T-helper 17 cell (primary cell): ENCODE measurements around the gene SLC39A9. TPM values are rescaled to one million over a fixed set of nuclear protein-coding genes. Genes with fewer than 3 reads are reported as not detected.

ENCODE experiments used
- ATAC-seq: fragments of 150-1000 bp; cut with Tn5 transposase; 2 replicates; pipeline ENCODE4 v1.10.0; 2021; ENCODE audit warnings: mild to moderate bottlenecking, moderate library complexity
- DNase-seq, 3 donors: peaks; one replicate each; pipeline versions ENCODE4 v3.0.0 to v3.0.0-alpha.2; 2020 to 2021
- H3K9me3 ChIP-seq: one replicate; pipeline ENCODE4 v1.7.0; 2013; ENCODE audit warnings: low read length, mild to moderate bottlenecking; ENCODE audit not compliant: control insufficient read depth, poor library complexity, severe bottlenecking
- H3K27ac Mint-ChIP-seq: one replicate; pipeline ENCODE4 v1.8.0; 2022; ENCODE audit warnings: mild to moderate bottlenecking, moderate library complexity, mixed read lengths
- H3K27me3 Mint-ChIP-seq: one replicate; pipeline ENCODE4 v1.8.0; 2022; ENCODE audit warnings: mixed read lengths
- H3K36me3 Mint-ChIP-seq: one replicate; pipeline ENCODE4 v1.8.0; 2022; ENCODE audit warnings: low read depth, mixed read lengths
- H3K4me1 Mint-ChIP-seq: one replicate; pipeline ENCODE4 v1.8.0; 2022; ENCODE audit warnings: mild to moderate bottlenecking, mixed read lengths
- H3K4me3 Mint-ChIP-seq: one replicate; pipeline ENCODE4 v1.8.0; 2022; ENCODE audit warnings: mild to moderate bottlenecking, moderate library complexity, mixed read lengths
- total RNA-seq, 4 donors: library from RNA in 2 of 4; stranded (reverse) in 2 of 4; gene quantifications; one replicate each; pipeline ENCODE4 v1.2.3 and lab custom pipeline; 2022 to 2026

SLC39A9 gene
- total RNA-seq, 2 donors from 2014 or later, result 27.6 to 31.0 TPM

DNA sequence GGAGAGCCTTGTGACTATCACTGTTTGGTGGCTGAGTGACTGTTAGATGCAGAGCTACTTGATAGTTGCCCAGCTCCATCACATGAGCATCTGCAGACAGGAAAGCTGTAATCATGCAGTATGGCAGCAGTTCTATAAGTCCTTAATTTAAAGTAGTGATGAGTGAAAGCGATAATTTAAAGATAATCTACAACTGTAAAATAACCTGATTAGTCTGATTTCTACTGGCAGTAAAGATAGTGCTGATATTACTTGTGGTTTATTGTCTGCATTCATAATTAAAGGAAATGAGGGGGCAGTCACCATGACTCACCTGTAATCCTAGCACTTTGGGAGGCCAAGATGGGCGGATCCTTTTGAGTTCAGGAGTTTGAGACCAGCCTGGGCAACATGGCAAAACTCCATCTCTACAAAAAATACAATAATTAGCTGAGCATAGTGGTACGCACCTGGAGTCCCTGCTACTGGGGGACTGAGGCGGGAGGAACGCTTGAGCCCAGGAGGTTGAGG lies 44.9 kb downstream of the SLC39A9 start:
- ATAC-seq, result no peak
- Mint-ChIP-seq H3K4me1 (peaks cover 4% of the 10 kb centered on the region), H3K36me3 (peaks cover 6% of the 10 kb centered on the region)

DNA sequence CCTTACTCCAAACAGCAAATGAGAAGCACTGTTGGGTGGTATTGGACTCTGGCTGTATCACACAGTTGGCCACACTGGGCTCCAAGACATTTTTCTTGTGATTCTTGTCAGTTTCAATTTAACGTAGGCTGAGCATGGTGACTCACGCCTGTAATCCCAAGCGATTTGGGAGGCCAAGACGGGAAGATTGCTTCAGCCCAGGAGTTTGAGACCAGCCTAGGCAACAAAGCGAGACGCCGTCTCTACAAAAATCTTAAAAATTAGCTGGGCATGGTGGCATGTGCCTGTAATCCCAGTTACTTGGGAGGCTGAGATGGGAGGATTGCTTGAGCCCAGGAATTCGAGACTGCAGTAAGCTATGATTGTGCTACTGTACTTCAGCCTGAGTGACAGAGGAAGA lies 50.7 kb downstream of the SLC39A9 start:
- H3K9me3 ChIP-seq, result no peaks in the 10 kb centered on the region
- ATAC-seq (no peak), DNase-seq (no peak)
- Mint-ChIP-seq H3K27ac (no peak overlapping the region), H3K27me3 (no peaks in the 10 kb centered on the region), H3K4me3 (no peak overlapping the region), H3K36me3 (peaks cover 14% of the 10 kb centered on the region), H3K4me1 (peaks cover 6% of the 10 kb centered on the region)

More for the DNA sequence above, 44.9 kb downstream of the SLC39A9 start:
- DNase-seq, result no peak
- no peaks in the 10 kb centered on the region for H3K9me3 ChIP-seq
- Mint-ChIP-seq H3K4me3 (no peak overlapping the region), H3K27ac (no peak overlapping the region), H3K27me3 (no peaks in the 10 kb centered on the region)

DNA sequence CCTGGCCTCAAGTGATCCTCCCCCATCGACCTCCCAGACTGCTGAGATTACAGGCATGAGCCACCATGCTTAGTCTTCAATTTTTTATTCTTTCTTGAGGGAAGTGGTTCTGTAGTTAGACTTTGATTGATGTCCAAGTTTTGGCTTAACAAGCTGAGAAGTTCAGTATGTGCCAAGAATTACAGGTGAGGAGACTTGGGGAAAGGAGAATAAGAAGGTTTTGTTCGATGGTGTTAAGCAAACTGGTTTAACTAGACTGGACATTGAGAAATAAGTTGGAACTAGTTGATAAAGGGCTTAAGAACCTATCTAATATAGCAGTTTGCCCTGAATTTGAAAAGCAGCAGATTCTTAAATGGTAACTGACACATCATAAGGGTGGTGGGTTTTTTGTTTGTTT lies 53.4 kb downstream of the SLC39A9 start:
- Mint-ChIP-seq H3K4me1 (peaks cover 4% of the 10 kb centered on the region), H3K4me3 (no peak overlapping the region), H3K36me3 (peaks cover 12% of the 10 kb centered on the region), H3K27me3 (no peaks in the 10 kb centered on the region), H3K27ac (peak overlapping the region; percentile 45)
- no peak for DNase-seq
- ATAC-seq, result no peak
- no peaks in the 10 kb centered on the region for H3K9me3 ChIP-seq

DNA sequence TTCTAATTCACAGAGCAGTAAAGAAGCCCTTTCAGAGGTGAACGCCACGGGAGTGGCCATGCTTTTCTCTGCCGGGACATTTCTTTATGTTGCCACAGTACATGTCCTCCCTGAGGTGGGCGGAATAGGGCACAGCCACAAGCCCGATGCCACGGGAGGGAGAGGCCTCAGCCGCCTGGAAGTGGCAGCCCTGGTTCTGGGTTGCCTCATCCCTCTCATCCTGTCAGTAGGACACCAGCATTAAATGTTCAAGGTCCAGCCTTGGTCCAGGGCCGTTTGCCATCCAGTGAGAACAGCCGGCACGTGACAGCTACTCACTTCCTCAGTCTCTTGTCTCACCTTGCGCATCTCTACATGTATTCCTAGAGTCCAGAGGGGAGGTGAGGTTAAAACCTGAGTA lies 59.9 kb downstream of the SLC39A9 start:
- DNase-seq (no peak), ATAC-seq (no peak)
- Mint-ChIP-seq H3K27me3 (no peaks in the 10 kb centered on the region), H3K4me3 (no peak overlapping the region), H3K27ac (no peak overlapping the region), H3K36me3 (peaks cover 9% of the 10 kb centered on the region), H3K4me1 (no peaks in the 10 kb centered on the region)
- no peaks in the 10 kb centered on the region for H3K9me3 ChIP-seq

DNA sequence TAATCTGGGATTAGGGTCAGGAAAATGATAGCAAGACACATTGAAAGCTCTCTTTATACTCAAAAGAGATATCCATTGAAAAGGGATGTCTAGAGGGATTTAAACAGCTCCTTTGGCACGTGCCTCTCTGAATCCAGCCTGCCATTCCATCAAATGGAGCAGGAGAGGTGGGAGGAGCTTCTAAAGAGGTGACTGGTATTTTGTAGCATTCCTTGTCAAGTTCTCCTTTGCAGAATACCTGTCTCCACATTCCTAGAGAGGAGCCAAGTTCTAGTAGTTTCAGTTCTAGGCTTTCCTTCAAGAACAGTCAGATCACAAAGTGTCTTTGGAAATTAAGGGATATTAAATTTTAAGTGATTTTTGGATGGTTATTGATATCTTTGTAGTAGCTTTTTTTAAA lies 60.6 kb downstream of the SLC39A9 start:
- Mint-ChIP-seq H3K27me3 (no peaks in the 10 kb centered on the region), H3K4me3 (no peak overlapping the region), H3K4me1 (no peaks in the 10 kb centered on the region), H3K36me3 (peaks cover 6% of the 10 kb centered on the region), H3K27ac (no peak overlapping the region)
- no peaks in the 10 kb centered on the region for H3K9me3 ChIP-seq
- no peak for ATAC-seq
- DNase-seq, result no peak

DNA sequence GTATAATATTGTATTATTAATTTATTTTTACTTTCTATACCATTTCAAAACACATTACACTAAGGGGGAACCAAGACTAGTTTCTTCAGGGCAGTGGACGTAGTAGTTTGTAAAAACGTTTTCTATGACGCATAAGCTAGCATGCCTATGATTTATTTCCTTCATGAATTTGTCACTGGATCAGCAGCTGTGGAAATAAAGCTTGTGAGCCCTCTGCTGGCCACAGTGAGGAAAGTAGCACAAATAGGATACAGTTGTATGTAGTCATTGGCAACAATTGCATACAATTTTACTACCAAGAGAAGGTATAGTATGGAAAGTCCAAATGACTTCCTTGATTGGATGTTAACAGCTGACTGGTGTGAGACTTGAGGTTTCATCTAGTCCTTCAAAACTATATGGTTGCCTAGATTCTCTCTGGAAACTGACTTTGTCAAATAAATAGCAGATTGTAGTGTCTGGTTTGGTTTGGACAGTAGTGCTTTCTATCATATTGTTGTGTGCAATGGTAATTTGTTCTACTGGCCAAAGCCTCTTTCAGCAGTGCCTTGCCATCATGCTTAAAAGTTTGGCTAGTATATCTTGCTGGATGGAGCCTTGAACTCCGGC lies 61.7 kb downstream of the SLC39A9 start:
- no peaks in the 10 kb centered on the region for H3K27me3 Mint-ChIP-seq
- H3K27ac Mint-ChIP-seq, result no peak overlapping the region
- ATAC-seq (peak; percentile 75), DNase-seq (peak in 1 of 3 donors; percentile 18)
- H3K4me3 Mint-ChIP-seq, result no peak overlapping the region
- H3K9me3 ChIP-seq, result no peaks in the 10 kb centered on the region
- peaks cover 6% of the 10 kb centered on the region for H3K36me3 Mint-ChIP-seq
- no peaks in the 10 kb centered on the region for H3K4me1 Mint-ChIP-seq

DNA sequence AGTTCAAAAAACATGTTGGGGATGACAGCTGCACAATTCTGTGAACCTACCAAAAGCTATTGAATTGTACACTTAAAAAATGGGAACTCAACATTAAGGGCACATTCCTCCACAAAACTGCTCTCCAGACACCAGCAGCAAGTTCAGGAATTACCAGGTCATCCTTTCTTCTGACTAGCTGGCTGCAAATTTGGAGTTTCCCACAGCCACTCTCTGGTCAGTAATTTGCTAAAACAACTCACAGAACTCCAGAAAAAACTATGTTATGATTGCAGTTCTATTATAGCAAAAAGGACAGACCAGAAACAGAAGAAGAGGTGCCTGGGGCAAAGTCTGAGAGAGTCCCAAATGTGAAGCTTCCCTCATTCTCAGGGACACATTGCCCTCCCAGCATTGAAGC lies 65.9 kb downstream of the SLC39A9 start:
- no peak for DNase-seq

DNA sequence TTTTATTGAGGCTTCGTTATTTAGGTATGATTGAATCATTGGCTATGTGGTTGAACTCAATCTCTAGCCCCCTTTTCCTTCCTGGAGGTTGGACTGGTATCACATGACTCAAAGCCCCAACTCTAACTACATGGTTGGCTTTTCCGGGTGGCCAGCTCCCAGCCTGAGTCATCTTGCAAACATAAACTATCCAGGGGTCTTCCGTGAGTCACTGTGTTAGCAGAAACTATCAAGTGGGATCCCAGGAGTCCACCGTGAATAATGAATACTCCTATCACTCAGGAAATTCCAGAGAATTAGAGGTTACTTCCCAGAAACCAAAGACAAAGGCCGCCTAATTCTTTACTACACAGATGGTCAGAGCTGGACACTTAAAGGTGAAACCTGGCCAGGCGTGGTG lies 66.3 kb downstream of the SLC39A9 start:
- Mint-ChIP-seq H3K4me1 (peaks cover 2% of the 10 kb centered on the region), H3K27me3 (no peaks in the 10 kb centered on the region), H3K36me3 (peaks cover 4% of the 10 kb centered on the region), H3K4me3 (no peak overlapping the region), H3K27ac (no peak overlapping the region)
- DNase-seq, result no peak
- ATAC-seq, result no peak
- H3K9me3 ChIP-seq, result no peaks in the 10 kb centered on the region

More for the DNA sequence above, 65.9 kb downstream of the SLC39A9 start:
- Mint-ChIP-seq H3K27me3 (no peaks in the 10 kb centered on the region), H3K4me3 (no peak overlapping the region), H3K27ac (no peak overlapping the region), H3K4me1 (peaks cover 2% of the 10 kb centered on the region), H3K36me3 (peaks cover 4% of the 10 kb centered on the region)
- no peaks in the 10 kb centered on the region for H3K9me3 ChIP-seq
- ATAC-seq, result no peak

DNA sequence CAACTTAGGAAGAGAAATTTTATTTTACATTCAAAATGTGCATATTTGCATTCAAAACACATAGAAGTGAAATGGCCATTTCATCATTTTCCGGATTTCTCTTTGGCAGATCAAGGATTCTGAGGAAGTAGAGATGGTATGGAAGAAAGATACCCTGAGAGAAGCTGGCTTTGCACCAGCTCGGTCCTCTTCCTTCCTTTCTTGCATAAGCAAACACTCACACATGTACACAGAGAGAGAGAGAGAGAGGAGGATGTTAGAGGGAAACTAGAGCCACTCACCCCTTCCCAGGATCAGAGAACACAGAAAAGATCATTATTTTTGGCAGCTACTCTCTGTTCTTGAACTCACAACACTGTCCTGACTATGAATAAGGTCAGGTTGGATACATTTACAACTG lies 70.5 kb downstream of the SLC39A9 start:
- no peak for ATAC-seq
- Mint-ChIP-seq H3K36me3 (peaks cover 7% of the 10 kb centered on the region), H3K4me3 (no peak overlapping the region), H3K4me1 (peaks cover 2% of the 10 kb centered on the region), H3K27ac (peak overlapping the region; percentile 49), H3K27me3 (no peaks in the 10 kb centered on the region)
- DNase-seq, result no peak
- H3K9me3 ChIP-seq, result no peaks in the 10 kb centered on the region

DNA sequence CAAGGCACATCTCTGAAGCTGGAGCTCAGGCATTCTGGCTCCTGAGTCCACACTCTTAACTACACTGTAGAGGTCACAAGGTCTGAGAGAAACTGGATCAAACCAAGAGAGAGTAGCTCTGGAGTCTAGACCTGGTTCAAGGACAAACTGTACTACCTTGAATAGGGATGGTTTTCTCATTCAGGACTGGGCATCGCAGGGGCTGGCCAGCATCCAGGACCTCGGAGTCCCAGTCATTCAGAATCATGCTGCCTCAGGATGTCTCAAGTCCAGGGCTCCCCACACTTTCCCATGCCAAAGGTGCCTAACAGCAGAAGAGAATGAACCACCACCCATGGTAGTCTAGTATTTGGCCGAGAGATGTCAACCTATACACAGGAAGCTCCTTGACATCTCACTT lies 72.9 kb downstream of the SLC39A9 start:
- DNase-seq (no peak), ATAC-seq (no peak)
- no peaks in the 10 kb centered on the region for H3K9me3 ChIP-seq
- Mint-ChIP-seq H3K27ac (no peak overlapping the region), H3K27me3 (peaks cover under 1% of the 10 kb centered on the region), H3K4me1 (peaks cover 2% of the 10 kb centered on the region), H3K36me3 (peaks cover 8% of the 10 kb centered on the region), H3K4me3 (no peak overlapping the region)

DNA sequence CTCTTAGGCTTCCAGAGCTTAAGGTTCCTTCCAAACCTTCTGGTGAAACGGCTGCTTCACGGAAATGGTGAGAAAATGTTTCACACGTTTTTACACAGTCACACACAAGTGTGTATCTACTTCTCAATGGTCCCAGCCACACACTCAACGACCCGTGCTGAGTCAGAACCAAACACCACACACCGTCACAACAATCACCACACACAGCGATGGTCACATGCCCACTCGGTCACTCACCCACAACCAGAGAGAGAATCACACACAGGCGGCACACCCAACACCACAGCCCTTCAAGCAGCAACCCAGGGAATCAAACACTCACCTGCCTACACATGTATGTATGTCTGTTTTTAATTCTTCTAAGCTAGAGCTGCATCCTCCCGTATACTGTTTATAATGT lies 73.4 kb downstream of the SLC39A9 start:
- ATAC-seq (no peak), DNase-seq (no peak)
- Mint-ChIP-seq H3K27ac (no peak overlapping the region), H3K27me3 (peaks cover 4% of the 10 kb centered on the region), H3K4me1 (peaks cover 2% of the 10 kb centered on the region), H3K4me3 (no peak overlapping the region), H3K36me3 (peaks cover 9% of the 10 kb centered on the region)
- H3K9me3 ChIP-seq, result no peaks in the 10 kb centered on the region

DNA sequence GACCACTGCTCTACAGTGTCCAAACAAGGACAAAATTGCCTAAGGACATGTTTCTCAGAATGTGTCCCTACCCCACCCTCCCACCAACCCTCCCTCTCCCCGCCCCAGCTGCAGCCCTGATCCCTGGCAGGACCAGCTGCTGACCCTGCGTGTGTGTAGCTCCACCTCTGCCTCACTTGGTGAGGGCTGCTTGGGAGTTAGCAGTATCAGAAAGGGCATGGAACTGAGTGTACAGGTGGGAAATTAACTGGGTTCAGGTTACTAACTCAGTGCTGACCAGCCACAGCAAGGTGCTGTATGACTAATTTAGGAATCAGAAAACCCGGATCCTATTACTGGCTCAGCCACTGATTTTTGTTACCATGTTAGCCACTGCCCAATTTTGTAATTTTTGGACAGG lies 74.8 kb downstream of the SLC39A9 start:
- H3K9me3 ChIP-seq, result no peaks in the 10 kb centered on the region
- DNase-seq (no peak), ATAC-seq (no peak)
- Mint-ChIP-seq H3K36me3 (peaks cover 9% of the 10 kb centered on the region), H3K27me3 (peaks cover 4% of the 10 kb centered on the region), H3K4me3 (no peak overlapping the region), H3K27ac (no peak overlapping the region), H3K4me1 (no peaks in the 10 kb centered on the region)

DNA sequence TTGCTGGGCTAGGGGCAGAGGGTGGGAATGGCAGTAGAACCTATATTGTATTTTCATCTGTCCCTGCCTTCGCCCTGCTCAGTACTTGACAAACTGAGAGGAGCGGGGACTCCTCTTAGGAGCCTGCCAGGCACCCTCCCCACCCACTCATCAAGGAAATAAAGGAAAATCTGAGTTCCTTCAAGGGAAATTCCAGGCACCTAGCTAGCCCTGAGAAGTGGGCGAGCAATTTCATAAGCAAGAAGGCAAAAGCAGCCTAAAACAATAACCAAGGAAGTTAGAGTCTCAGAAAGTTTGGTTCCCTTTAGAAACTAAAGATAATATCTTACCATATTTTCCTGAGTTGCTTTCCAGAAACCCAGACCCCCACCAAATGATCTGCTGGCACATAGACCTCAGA lies 75.5 kb downstream of the SLC39A9 start:
- peaks cover 8% of the 10 kb centered on the region for H3K36me3 Mint-ChIP-seq
- H3K27ac Mint-ChIP-seq, result no peak overlapping the region
- no peaks in the 10 kb centered on the region for H3K4me1 Mint-ChIP-seq
- ATAC-seq (no peak), DNase-seq (no peak)
- no peaks in the 10 kb centered on the region for H3K9me3 ChIP-seq
- peaks cover 4% of the 10 kb centered on the region for H3K27me3 Mint-ChIP-seq
- H3K4me3 Mint-ChIP-seq, result no peak overlapping the region

DNA sequence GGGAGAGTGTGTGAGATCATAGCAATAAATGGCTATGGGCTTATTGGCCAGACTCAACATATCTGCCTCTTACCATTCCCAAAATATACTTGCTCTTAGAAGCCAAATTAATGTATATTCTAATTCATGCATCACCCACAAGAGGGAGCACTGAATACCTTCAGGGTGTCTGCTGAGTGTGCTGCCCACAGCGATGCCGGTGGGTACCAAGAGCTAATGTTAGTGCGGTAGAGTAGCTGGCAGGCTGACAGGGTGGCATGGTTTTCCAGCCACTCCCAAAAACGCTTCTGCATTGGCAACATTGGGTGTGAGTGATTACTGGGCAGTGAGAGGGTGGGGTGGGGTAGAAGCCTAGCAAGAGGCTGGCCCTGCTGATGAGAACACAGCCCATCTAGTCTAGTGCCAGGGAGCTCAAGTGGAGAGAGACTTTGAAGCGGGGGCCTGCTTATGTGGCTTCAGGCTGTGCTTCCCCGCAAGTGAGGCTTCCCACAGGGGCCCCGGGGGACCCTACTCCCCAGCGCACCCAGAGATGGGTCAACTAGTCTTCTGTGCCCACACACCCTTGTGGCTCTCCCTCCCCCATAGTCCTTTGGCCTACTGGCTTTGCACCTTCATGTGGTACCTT lies 76.8 kb downstream of the SLC39A9 start:
- peaks cover 8% of the 10 kb centered on the region for H3K36me3 Mint-ChIP-seq
- no peak for ATAC-seq
- H3K4me1 Mint-ChIP-seq, result no peaks in the 10 kb centered on the region
- no peak overlapping the region for H3K4me3 Mint-ChIP-seq
- no peak for DNase-seq
- peaks cover 11% of the 10 kb centered on the region for H3K27me3 Mint-ChIP-seq
- H3K9me3 ChIP-seq, result no peaks in the 10 kb centered on the region
- no peak overlapping the region for H3K27ac Mint-ChIP-seq
